ENCODE data around the gene F5.

Gene F5

GRCh38 chr1:169586395-169587255, at the start of gene F5:
Gene F5, minus strand, starts transcription at chr1:169586481. Its CDS starts 95 bp downstream, at chr1:169586386.
- peak; percentile 28 for DNase-seq

GRCh38 chr1:169634877-169635276, 48.6 kb upstream of the F5 start:
- no peak for DNase-seq

- no peak for DNase-seq
Measured at GRCh38 chr1:169634145-169634544, 47.9 kb upstream of the F5 start.

- DNase-seq, result no peak
Measured at GRCh38 chr1:169631249-169631648, 45.0 kb upstream of the F5 start.

- no peak for DNase-seq
Measured at GRCh38 chr1:169630006-169630405, 43.7 kb upstream of the F5 start, which contains the start of gene SELP. Gene SELP, minus strand, starts transcription at chr1:169630124. Its CDS starts 50 bp downstream, at chr1:169630074.

GRCh38 chr1:169624912-169625311, 38.6 kb upstream of the F5 start:
- DNase-seq, result no peak

- DNase-seq, result no peak
Measured at GRCh38 chr1:169624122-169624521, 37.8 kb upstream of the F5 start.

GRCh38 chr1:169623132-169623926, 37.0 kb upstream of the F5 start:
- DNase-seq, result no peak

GRCh38 chr1:169620565-169620964, 34.3 kb upstream of the F5 start:
- no peak for DNase-seq

GRCh38 chr1:169618367-169618766, 32.1 kb upstream of the F5 start:
- DNase-seq, result no peak

GRCh38 chr1:169615803-169616202, 29.5 kb upstream of the F5 start:
- no peak for DNase-seq

GRCh38 chr1:169610858-169611257, 24.6 kb upstream of the F5 start:
- DNase-seq, result no peak

GRCh38 chr1:169610108-169610507, 23.8 kb upstream of the F5 start:
- no peak for DNase-seq

GRCh38 chr1:169608226-169608625, 21.9 kb upstream of the F5 start:
- DNase-seq, result no peak

GRCh38 chr1:169604781-169605560, 18.7 kb upstream of the F5 start:
- no peak for DNase-seq

GRCh38 chr1:169601096-169601881, 15.0 kb upstream of the F5 start:
- no peak for DNase-seq

GRCh38 chr1:169595764-169596711, 9.8 kb upstream of the F5 start:
- no peak for DNase-seq

GRCh38 chr1:169594391-169594790, 8.1 kb upstream of the F5 start:
- DNase-seq, result no peak

- DNase-seq, result no peak
Measured at GRCh38 chr1:169590932-169591331, 4.7 kb upstream of the F5 start.

GRCh38 chr1:169588785-169589485, 2.7 kb upstream of the F5 start:
- DNase-seq, result no peak
